HTERT RPE-1 (cell line): ENCODE measurements around the gene PTPRN.
"Not testable (repeated sequence)": the region's sequence is repeated elsewhere in the genome, so short reads cannot be mapped to it uniquely, and the experiment has no call there.

ENCODE experiments used
- in situ Hi-C: fragments of 300-500 bp; cut with MboI; formaldehyde crosslinking; loops from 4 replicates; pipeline ENCODE4 v1.14.3; 2020; ENCODE audit warnings: low sequenced_read_pairs

PTPRN gene

DNA sequence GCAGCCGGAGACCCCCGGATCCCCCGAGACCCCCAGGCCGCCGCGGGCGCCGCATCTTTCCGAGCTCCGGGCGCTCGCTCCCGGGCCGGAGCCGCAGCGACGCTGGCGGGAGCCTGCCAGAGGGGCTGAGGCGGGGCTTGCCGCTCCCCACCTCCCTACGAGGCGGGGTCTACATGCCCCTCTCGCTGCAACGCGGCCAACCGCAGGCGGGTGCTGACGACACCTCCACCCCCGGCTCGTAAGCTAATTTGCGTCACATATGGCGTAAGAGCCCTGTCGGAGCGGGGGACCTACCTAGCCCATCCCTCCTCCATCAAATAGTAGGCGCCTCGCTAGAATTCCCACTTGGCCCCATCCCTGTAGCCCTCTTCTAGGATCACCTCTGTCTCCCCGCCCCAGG lies at the start of gene PTPRN:
Gene PTPRN (minus strand): TSS at position 124 of the 400 bp plus-strand sequence. CDS start 69 bp downstream, at position 55.
- in situ Hi-C loops: no loop called here

GRCh38 chr2:219358170-219359075 lies 49.2 kb upstream of the PTPRN start:
- in situ Hi-C loops: no loop called here

DNA sequence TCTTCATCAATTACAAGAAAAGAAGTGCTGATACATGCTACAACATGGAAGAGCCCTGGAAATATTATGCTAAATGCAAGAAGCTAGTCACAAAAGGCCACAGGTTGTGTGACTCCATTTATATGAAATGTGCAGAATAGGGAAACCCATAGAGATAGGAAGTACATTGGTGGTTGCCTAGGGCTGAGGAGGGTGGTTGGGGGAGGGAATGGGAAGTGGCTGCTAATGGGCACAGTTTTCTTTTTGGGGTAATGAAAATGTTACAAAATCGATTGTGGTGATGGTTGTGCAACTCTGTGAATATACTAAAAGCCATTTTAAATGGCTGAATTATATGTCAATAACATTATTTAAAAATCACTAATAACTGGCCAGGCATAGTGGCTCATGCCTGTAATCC lies 47.6 kb upstream of the PTPRN start:
- in situ Hi-C loops: no loop called here

DNA sequence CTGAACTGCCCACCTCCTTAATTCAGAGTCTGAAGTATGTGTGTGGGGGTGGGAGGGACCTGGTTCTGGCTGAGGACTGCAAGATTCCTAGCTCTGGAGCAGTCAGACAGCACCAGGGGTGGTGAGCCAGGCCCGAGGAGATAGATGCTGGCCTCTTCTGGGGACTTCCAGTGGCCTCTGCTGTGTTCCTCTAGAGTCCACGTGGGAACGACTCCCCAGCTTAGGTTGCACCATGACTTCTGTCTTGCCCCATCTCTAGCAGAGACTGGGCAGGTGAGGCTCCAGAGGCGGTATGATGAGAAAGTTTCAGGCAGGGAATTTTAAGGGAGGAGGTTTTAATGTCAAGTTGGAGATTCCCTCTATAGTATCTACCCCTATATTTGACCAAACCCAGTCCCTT lies 45.4 kb upstream of the PTPRN start:
- in situ Hi-C loops: no loop called here

GRCh38 chr2:219353129-219353528 lies 43.9 kb upstream of the PTPRN start:
- in situ Hi-C loops: no loop called here

GRCh38 chr2:219352448-219353023 lies 43.3 kb upstream of the PTPRN start:
- in situ Hi-C loops: no loop called here

DNA sequence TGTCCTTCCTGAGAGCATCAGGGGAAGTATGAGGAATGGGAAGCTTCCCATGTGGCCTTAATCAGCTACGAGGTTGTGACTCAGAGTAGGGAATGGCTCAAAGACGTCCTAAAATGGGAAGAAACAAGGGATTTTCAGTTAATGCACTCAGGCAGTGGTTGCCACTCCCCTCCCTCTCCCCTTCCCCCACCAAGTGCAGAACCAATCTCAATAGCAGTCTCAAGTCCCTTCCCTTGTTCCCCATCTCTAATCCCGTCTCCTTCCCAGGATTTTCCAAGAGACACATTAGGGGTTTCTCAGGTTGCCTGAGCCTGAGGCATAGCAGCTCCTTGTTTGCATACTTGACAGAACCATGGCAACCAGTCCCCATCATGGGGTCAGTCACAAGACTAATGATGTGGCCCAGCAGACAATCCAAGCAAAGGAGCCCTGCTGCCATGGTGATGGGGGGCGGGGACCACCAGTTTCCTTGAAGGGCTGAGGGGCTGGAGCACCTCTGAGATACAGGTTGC lies 41.6 kb upstream of the PTPRN start:
- in situ Hi-C loops: no loop called here

GRCh38 chr2:219350215-219350614 lies 41.0 kb upstream of the PTPRN start:
- in situ Hi-C loops: no loop called here

GRCh38 chr2:219344751-219345430 lies 35.7 kb upstream of the PTPRN start:
- in situ Hi-C loops: no loop called here

DNA sequence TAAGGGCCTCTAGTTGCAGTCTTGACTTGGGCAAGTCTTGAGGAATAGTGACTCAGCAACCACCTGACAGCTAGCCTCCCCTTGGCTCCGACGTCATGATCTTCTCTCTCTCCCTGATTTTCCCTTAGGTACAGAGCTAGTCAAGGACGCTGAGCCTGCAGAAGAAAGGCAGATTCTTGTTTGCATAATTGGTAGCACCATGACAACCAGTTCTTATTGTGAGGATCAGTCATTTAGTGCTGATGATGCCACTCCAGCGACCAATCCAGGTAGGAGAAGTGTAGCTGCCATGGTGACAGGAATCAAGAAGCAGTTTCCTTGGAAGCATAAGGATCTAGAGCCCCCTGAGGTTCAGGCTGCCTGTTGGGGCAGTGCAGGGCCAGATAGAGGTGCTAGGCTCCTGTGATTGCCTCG lies 26.2 kb upstream of the PTPRN start:
- in situ Hi-C loops: no loop called here

- in situ Hi-C loops: no loop called here
Measured at GRCh38 chr2:219334076-219334475, 24.9 kb upstream of the PTPRN start.

- in situ Hi-C loops: no loop called here
Measured at GRCh38 chr2:219332542-219332941, 23.3 kb upstream of the PTPRN start, which contains the start of gene RESP18. Gene RESP18, minus strand, starts transcription at chr2:219332744.

- in situ Hi-C loops: no loop called here
Measured at GRCh38 chr2:219331560-219332213, 22.5 kb upstream of the PTPRN start.

DNA sequence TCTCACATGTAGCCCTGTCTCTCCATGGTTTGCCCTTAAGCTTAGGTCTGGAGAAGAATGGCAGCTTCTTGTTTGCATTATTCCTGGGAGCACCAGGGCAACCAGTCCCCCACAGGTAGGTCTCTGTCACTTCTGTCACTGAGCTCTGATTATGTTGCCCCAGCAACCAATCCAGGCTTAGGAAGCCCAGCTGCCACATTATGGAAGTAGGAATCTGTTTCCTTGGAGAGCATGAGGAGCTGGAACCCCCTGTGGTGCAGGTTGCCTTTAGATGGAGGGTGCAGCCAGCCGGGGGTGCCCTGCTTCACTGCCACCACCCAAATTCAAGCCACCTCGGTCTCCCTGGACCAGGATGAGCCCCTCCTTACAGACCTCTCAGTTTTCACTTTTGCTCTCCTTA lies 18.5 kb upstream of the PTPRN start:
- in situ Hi-C loops: no loop called here

DNA sequence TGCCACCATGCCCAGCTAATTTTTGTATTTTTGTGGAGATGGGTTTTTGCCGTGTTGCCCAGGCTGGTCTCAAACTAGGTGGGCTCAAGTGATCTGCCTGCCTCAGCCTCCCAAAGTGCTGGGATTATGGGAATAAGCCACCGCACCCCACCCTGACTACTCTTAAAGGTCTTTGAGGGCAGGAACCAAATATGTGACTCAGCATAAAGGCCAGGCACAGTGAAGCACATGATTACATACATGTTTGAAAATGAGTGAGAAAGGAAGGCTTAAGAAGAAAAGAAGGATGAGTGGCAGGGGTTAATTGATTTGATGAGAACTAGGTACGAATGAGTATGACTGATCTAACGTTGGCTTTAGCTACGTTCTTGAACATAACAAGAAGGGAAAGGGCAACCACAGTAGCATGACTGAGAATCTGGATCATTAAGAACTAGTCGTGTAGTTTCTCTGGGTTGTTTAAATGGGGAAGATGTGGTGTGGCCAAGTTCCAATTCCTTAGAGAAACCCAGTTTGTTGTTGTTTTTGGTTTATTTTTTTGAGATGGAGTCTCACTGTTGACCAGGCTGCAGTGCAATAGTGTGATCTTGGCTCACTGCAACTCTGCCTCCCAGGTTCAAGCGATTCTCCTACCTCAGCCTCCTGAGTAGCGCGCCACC lies 16.6 kb upstream of the PTPRN start:
- in situ Hi-C loops: no loop called here

- in situ Hi-C loops: no loop called here
Measured at GRCh38 chr2:219325136-219325535, 15.9 kb upstream of the PTPRN start.

DNA sequence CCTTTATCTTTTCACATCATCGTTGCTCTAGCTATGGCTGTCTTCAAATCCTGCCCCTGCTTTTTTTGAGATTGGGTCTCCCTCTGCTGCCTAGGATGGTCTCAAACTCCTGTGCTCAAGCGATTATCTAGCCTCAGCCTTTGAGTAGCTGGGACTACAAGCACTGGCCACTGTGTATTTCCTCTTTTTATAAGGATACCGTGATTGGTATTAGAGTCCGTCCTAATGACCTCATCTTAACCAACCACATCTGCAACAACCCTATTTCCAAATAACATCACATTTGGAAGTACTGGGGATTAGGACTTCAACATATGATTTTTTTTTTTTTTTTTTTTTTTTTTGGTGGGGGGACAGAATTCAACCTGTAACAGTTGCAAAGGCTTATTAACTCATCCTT lies 14.2 kb upstream of the PTPRN start:
- in situ Hi-C loops: no loop called here

DNA sequence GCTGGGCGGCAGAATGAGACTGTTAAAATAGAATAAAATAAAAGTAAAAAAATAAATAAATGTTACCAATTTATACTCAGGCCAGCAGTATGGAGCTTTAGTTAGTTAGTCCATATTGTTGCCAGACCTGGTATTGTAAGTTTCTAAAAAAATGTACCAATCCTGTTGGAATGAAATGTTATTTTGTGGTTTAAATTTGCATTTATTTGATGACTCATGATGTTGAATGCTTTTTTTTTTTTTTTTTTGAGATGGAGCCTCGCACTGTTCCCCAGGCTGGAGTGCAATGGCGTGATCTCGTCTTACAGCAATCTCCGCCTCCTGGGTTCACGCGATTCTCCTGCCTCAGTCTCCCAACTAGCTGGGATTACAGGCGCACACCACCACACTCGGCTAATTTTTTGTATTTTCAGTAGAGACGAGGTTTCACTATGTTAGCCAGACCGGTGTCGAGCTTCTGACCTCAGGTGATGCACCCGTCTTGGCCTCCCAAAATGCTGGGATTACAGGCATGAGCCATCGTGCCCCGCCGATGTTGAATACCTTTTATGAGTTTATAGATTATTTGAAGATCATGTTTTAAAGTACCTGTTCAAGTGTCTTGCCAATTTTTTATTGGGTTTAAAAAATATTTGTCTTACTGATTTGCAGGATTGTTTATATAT lies 5.7 kb upstream of the PTPRN start:
- in situ Hi-C loops: no loop called here

GRCh38 chr2:219312683-219313263 lies 3.6 kb upstream of the PTPRN start:
- in situ Hi-C loops: not testable (repeated sequence)
